Activated CD4-positive, CD25-positive, alpha-beta regulatory T cell (primary cell): ENCODE results near the gene COPG2.
"Not testable (repeated sequence)": the region's sequence is repeated elsewhere in the genome, so short reads cannot be mapped to it uniquely, and the experiment has no call there.

Experiments
- DNase-seq, 4 experiments: peaks; one replicate each; lab custom pipeline; 2025; lab: John Stamatoyannopoulos, UW

Gene COPG2

GRCh38 chr7:130649004-130649790, 19.4 kb downstream of the COPG2 start:
- DNase-seq = no peak

GRCh38 chr7:130648580-130648979, 20.0 kb downstream of the COPG2 start:
- DNase-seq = no peak

DNA sequence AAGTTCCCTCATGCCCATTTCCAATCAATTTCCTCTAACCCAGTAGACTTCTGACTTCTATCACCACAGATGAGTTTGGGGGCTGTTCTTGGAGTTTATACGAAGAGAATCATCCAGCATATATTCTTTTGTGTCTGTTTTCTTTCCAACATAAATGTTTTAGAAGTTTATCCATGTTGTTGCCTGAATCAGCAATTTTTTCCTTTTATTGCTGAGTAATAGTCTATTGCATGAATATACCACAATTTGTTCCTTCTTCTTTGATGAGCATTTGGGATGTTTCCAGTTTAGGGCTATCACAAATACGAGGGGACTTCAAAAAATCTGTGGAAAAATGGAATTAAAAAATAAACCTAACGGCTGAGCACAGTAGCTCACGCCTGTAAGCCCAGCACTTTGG, 26.2 kb downstream of the COPG2 start:
- DNase-seq = no peak

DNA sequence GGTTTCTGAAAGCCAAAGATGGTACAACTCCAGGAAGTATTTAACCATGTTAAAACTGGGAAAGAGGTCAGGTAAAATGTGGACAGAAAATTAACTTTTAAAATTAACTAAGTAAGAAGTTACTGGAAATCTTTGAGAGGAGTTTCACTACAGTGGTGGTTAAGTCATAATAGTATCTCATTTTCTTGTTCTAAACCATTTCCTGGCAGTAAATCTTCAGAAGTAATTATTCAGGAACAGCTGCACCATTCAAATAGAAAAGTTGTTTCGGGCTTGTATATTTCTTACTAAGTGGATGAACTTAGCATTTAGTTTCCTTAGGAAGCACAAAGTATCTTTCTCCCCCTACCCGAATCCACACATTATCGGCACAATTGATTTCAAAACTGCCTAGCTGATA, 27.1 kb downstream of the COPG2 start:
- no peak for DNase-seq

DNA sequence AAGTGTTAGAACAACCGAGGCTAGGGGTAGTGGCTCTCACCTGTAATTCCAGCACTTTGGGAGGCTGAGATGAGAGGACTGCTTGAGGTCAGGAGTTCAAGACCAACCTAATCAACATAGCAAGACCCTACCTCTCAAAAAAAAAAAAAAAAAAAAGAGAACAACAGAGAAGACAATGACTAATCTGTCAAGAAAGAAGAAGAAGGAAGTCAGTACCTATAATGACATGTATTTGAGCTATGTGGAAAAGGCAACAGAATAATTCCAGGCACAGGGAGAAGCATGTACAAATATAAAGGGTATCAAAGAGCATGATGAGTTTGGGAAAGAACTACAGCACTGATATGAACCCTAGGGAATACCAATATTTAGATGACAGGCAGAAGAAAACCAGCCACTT, 27.5 kb downstream of the COPG2 start:
- DNase-seq = no peak

GRCh38 chr7:130639388-130639787, 29.2 kb downstream of the COPG2 start:
- no peak for DNase-seq

GRCh38 chr7:130632111-130632510, 36.4 kb downstream of the COPG2 start:
- no peak for DNase-seq

GRCh38 chr7:130628901-130629300, 39.6 kb downstream of the COPG2 start:
- DNase-seq = no peak

DNA sequence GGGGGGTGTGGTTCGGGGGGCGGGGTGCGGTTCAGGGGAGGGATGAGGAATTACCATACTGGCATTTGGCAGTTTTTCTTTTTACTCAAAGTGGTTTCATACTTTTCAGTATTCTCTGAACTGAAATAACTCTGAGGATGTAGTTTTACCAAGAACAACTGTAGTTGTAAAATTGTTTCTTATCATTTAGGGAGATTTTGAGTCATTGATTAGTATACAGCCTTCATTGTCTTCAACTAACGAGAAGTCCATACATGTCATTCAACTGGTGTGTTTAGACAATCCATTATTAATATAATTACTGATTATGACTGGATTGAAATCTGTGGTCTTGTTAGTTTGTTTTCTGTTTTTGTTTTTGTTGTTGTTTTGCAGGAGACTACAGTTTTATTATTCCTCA, 40.8 kb downstream of the COPG2 start:
- DNase-seq = no peak

DNA sequence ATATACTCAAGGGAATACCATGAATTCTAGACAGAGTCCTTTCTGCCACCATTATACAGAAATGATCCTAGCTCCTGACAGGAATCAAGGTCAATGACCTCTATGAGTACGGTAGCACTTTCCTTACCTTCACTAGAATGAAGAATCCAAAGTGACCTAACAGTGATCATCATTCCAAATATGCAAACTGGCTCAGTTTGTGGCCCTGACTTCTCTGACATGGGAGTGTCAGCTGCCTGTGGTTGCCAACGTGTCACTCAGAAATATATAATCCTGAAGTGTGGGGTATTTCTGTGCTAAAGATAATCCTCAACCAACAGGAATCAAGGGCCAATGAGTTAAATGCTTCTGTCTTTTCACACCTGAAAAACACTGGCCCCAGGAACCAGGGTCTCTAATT, 45.7 kb downstream of the COPG2 start:
- DNase-seq = no peak

GRCh38 chr7:130615583-130615982, 53.0 kb downstream of the COPG2 start:
- DNase-seq = no peak

DNA sequence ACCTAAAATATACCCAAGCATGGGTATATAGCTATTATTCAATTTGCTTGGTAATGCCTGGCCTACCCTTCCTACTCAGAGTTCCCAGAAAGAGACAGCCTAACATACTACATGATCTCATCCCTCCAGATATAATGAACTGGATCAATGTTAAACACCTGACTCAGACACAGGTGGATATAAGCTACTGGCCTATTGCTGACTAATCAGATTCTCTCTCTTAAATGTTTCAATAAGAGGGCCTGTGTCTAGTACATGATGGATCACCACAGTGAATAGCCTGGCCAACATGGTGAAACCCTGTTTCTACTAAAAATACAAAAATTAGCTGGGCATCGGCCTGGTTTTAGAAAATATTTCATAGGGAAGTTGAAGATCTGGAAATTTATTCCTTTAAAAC, 54.1 kb downstream of the COPG2 start:
- no peak for DNase-seq

GRCh38 chr7:130611218-130611617, 57.3 kb downstream of the COPG2 start:
- no peak for DNase-seq

- not testable (repeated sequence) for DNase-seq
Observed at GRCh38 chr7:130607066-130607465, 61.5 kb downstream of the COPG2 start.

- DNase-seq = no peak
Observed at GRCh38 chr7:130606161-130606560, 62.4 kb downstream of the COPG2 start.

- DNase-seq = no peak
Observed at GRCh38 chr7:130598056-130598455, 70.5 kb downstream of the COPG2 start.

GRCh38 chr7:130595986-130596385, 72.6 kb downstream of the COPG2 start:
- DNase-seq = no peak

DNA sequence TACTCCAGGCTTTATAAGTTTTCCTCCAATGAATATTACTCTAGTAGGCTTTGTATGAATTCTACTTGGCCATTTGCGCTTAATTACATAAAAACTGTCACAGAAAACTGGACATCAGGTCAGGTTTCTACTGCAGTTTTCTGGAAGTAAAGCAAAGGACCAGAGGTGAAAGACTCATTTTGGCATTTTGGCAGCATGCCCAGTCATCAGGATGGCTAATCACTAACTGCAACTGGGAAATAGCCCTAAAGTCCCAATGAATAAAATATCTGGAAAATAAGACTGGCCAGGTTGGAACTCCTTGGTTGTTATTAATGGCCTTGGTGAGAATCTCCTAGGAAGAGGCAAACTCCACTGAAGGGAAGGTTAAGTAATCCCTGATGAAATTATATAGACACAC, 75.5 kb downstream of the COPG2 start:
- no peak for DNase-seq

DNA sequence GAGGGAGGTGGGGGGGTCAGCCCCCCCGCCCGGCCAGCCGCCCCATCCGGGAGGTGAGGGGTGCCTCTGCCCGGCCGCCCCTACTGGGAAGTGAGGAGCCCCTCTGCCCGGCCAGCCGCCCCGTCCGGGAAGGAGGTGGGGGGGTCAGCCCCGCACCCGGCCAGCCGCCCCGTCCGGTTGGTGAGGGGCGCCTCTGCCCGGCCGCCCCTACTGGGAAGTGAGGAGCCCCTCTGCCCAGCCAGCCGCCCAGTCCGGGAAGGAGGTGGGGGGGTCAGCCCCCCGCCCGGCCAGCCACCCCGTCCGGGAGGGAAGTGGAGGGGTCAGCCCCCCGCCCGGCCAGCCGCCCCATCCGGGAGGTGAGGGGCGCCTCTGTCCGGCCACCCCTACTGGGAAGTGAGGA, 77.1 kb downstream of the COPG2 start:
- not testable (repeated sequence) for DNase-seq

- not testable (repeated sequence) for DNase-seq
Observed at GRCh38 chr7:130585932-130586331, 82.6 kb downstream of the COPG2 start.

- not testable (repeated sequence) for DNase-seq
Observed at GRCh38 chr7:130575110-130575509, 93.4 kb downstream of the COPG2 start.

DNA sequence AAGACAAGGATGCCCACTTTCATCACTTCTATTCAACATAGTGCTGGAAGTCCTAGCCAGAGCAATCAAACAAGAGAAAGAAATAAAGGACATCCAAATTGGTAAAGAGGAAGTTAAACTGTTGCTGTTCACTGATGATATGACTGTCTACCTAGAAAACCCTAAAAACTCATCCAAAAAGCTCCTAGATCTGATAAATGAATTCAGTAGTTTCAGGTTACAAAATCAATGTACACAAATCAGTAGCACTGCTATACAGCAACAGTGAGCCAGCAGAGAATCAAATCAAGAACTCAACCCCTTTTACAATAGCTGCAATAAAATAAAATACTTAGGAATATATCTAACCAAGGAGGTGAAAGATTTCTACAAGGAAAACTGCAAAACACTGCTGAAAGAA, 98.4 kb downstream of the COPG2 start:
- DNase-seq = not testable (repeated sequence)

- no peak for DNase-seq
Observed at GRCh38 chr7:130566898-130567280, 101.7 kb downstream of the COPG2 start.

DNA sequence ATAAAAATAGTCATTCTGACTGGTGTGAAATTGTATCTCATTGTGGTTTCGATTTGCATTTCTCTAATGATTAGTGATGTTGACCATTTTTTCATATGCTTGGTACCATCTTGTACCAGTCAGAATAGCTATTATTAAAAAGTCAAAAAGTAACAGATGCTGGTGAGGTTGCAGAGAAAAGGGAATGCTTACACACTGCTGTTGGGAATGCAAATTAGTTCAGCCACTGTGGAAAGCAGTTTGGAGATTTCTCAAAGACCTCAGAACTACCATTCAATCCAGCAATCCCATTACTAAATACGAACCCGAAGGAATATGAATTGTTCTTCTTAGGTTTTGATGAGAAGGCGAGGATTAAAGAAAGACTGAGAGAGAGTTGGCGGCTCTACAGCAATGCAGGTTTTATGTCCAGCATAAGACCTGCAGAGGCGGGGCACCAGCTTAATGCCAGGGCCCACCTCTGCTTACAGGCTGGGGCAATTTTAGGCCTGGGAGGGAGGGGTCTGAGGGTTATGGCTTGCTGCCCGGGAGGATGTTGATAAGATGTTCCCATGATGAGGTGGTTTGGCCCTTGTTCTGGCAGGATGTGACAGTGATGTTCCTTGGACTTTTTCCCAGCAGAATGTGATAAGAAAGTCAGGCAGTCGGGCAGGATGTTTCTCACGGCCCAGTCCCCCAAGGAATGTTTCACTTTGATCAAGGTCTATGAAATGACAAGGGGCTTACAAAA, 102.2 kb downstream of the COPG2 start:
- DNase-seq = no peak
